CD14-positive monocyte (primary cell): Measurements from ENCODE around the gene PHOSPHO2. TPM values are rescaled to one million over a fixed set of nuclear protein-coding genes. Genes with fewer than 3 reads are reported as not detected.

ENCODE experiments used
- DNase-seq, 3 donors: peaks; one replicate each; pipeline ENCODE4 v3.0.0-alpha.2; 2011 to 2022
- H2AFZ ChIP-seq: 2 replicates; pipeline ENCODE4 v1.6.0; 2012; ENCODE audit warnings: mild to moderate bottlenecking, low read depth, low read length, inconsistent platforms; ENCODE audit not compliant: insufficient read depth, poor library complexity, severe bottlenecking
- H3K27ac ChIP-seq, 2 donors: 1 replicate in 1 of 2; 2 replicates in 1 of 2; pipeline ENCODE4 v1.5.1; 2012 to 2013; ENCODE audit warnings: low read length in 2 of 2, control low read depth in 1 of 2, inconsistent platforms in 1 of 2, low read depth in 1 of 2, mild to moderate bottlenecking in 1 of 2
- H3K27me3 ChIP-seq, 2 donors: one replicate each; pipeline versions ENCODE4 v1.6.0 to v1.6.1; 2011 to 2013; ENCODE audit warnings: low read length in 2 of 2; ENCODE audit not compliant: control insufficient read depth in 2 of 2, insufficient read depth in 2 of 2
- H3K36me3 ChIP-seq, 2 donors: replicated peaks in 1 of 2; 1 replicate in 1 of 2; 2 replicates in 1 of 2; pipeline versions ENCODE4 v1.5.1 to v1.6.1; 2012 to 2013; ENCODE audit warnings: low read length in 2 of 2, control low read depth in 1 of 2, inconsistent platforms in 1 of 2, mild to moderate bottlenecking in 1 of 2; ENCODE audit not compliant: insufficient read depth in 2 of 2, control insufficient read depth in 1 of 2
- H3K4me1 ChIP-seq, 2 donors: 1 replicate in 1 of 2; 2 replicates in 1 of 2; pipeline versions ENCODE4 v1.5.1 to v1.6.1; 2012 to 2013; ENCODE audit warnings: low read length in 2 of 2, control low read depth in 1 of 2, inconsistent platforms in 1 of 2, mild to moderate bottlenecking in 1 of 2, moderate library complexity in 1 of 2; ENCODE audit not compliant: insufficient read depth in 2 of 2, control insufficient read depth in 1 of 2
- H3K4me2 ChIP-seq: replicated peaks from 2 replicates; pipeline ENCODE3; 2012; ENCODE audit warnings: low read length, moderate library complexity, mild to moderate bottlenecking; ENCODE audit not compliant: poor library complexity, severe bottlenecking; ENCODE audit errors: extremely low read depth
- H3K4me3 ChIP-seq, 3 experiments: fragments of 200-600 bp in 1 of 3; sonication (generic) in 1 of 3; replicated peaks in 1 of 3; 1 replicate in 2 of 3; 2 replicates in 1 of 3; pipeline ENCODE4 v1.5.1; 2011 to 2013; ENCODE audit warnings: low read length in 3 of 3, mild to moderate bottlenecking in 3 of 3, control low read depth in 2 of 3, low read depth in 2 of 3, inconsistent platforms in 1 of 3, moderate library complexity in 1 of 3
- H3K79me2 ChIP-seq: 2 replicates; pipeline ENCODE4 v1.6.0; 2012; ENCODE audit warnings: mild to moderate bottlenecking, control low read depth, inconsistent platforms, low read length, moderate library complexity; ENCODE audit not compliant: insufficient read depth
- H3K9ac ChIP-seq: 2 replicates; pipeline ENCODE4 v1.6.0; 2017; ENCODE audit warnings: low read length, mild to moderate bottlenecking; ENCODE audit not compliant: insufficient read depth, poor library complexity, severe bottlenecking
- H3K9me3 ChIP-seq, 2 donors: replicated peaks in 1 of 2; 1 replicate in 1 of 2; 2 replicates in 1 of 2; pipeline versions ENCODE4 v1.5.1 to v1.6.1; 2012 to 2013; ENCODE audit warnings: low read length in 2 of 2, control low read depth in 1 of 2; ENCODE audit not compliant: control insufficient read depth in 1 of 2, insufficient read depth in 1 of 2
- H4K20me1 ChIP-seq: 2 replicates; pipeline ENCODE4 v1.6.0; 2012; ENCODE audit warnings: mild to moderate bottlenecking, low read length, control low read depth, moderate library complexity; ENCODE audit not compliant: insufficient read depth
- H3K27ac Mint-ChIP-seq, 7 donors: one replicate each; pipeline ENCODE4 v1.8.0; 2020; ENCODE audit warnings: mild to moderate bottlenecking in 7 of 7, mixed read lengths in 7 of 7, moderate library complexity in 6 of 7, inconsistent platforms in 2 of 7
- H3K27me3 Mint-ChIP-seq, 3 donors: one replicate each; pipeline ENCODE4 v1.8.0; 2021 to 2022; ENCODE audit warnings: low read depth in 3 of 3, mild to moderate bottlenecking in 3 of 3, mixed read lengths in 3 of 3, moderate library complexity in 3 of 3, inconsistent platforms in 1 of 3
- H3K36me3 Mint-ChIP-seq, 2 donors: one replicate each; pipeline ENCODE4 v1.8.0; 2020; ENCODE audit warnings: mixed read lengths in 2 of 2, inconsistent platforms in 1 of 2, mild to moderate bottlenecking in 1 of 2
- H3K4me1 Mint-ChIP-seq: one replicate; pipeline ENCODE4 v1.8.0; 2020; ENCODE audit warnings: mild to moderate bottlenecking, mixed read lengths
- H3K4me3 Mint-ChIP-seq, 2 donors: one replicate each; pipeline ENCODE4 v1.8.0; 2020; ENCODE audit warnings: mild to moderate bottlenecking in 2 of 2, mixed read lengths in 2 of 2, moderate library complexity in 1 of 2
- H3K9me3 Mint-ChIP-seq, 7 donors: one replicate each; pipeline ENCODE4 v1.8.0; 2020 to 2022; ENCODE audit warnings: mixed read lengths in 7 of 7, mild to moderate bottlenecking in 6 of 7, moderate library complexity in 6 of 7, inconsistent platforms in 2 of 7
- WGBS: methylation state at CpG from one replicate; pipeline ENCODE4 v1.1.5; 2013; ENCODE audit warnings: missing lambda C conversion rate; ENCODE audit not compliant: insufficient coverage; 5-methylcytosine and 5-hydroxymethylcytosine counted together
- intact Hi-C, 2 donors: fragments of 100-400 bp; cut with micrococcal nuclease; formaldehyde crosslinking; loops; one replicate each; pipeline versions ENCODE4 v1.15.0 to v1.15.1; 2023
- polyA plus RNA-seq, 3 donors: library from polyadenylated mRNA; depleted of rRNA in 1 of 3; unstranded in 2 of 3; stranded (reverse) in 1 of 3; fragments of 300-500 nt in 2 of 3; fragments of >200 nt in 1 of 3; fragmentation: Illumina TruSeq in 2 of 3; gene quantifications; 1 replicate in 2 of 3; 2 replicates in 1 of 3; pipeline ENCODE4 v1.2.3, GENCODE V29; 2012 to 2021
- TF ChIP-seq, protein P1 (sequence below): fragments of 200-600 bp; IDR thresholded peaks from one replicate; pipeline ENCODE4 v1.8.0; 2022; ENCODE audit warnings: antibody characterized with exemption, mild to moderate bottlenecking

The PHOSPHO2 gene
- polyA plus RNA-seq, 3 donors: 0.53 to 1.2 (median 0.74) TPM

DNA sequence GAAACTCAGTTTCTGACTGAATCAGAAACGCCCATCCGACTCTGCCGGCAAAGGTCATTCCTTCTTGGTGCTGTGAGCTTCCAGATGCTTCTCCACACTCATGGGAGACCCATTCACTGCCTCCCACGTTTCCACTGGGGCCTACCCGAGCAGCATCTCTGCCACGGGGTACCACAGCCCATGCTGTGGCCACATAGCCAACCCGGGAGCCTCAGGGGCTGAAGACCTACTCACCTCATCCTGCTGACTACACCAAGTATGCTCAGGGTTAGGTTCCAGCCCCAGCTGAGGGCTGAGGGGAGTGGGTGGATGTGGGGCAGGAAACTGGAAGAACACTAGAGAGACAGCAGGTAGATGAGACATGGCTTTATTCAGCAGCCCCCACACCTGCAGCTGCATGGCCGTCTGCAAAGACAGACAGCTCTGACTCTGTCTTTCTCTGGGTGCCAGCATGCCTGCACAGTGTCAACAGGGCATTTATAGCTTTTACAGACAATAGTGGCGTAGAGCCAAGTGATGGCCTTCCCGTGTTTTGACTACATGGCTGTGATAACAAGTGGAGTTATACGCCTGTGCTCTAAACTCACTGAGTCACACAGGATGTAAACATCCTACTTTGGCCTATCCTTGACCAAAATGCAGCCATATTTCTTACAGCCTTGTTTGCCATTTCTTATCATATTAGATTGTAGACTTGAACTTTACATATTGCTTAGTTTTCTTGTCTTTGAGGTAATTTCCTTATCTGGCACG is 22.8 kb downstream of the PHOSPHO2 start:
- H3K27me3 Mint-ChIP-seq: peaks cover 0 to 2% (median 0%) of the 10 kb centered on the region in 3 donors
- TF ChIP-seq, protein P1, sequence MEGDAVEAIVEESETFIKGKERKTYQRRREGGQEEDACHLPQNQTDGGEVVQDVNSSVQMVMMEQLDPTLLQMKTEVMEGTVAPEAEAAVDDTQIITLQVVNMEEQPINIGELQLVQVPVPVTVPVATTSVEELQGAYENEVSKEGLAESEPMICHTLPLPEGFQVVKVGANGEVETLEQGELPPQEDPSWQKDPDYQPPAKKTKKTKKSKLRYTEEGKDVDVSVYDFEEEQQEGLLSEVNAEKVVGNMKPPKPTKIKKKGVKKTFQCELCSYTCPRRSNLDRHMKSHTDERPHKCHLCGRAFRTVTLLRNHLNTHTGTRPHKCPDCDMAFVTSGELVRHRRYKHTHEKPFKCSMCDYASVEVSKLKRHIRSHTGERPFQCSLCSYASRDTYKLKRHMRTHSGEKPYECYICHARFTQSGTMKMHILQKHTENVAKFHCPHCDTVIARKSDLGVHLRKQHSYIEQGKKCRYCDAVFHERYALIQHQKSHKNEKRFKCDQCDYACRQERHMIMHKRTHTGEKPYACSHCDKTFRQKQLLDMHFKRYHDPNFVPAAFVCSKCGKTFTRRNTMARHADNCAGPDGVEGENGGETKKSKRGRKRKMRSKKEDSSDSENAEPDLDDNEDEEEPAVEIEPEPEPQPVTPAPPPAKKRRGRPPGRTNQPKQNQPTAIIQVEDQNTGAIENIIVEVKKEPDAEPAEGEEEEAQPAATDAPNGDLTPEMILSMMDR: no peak
- H3K27ac ChIP-seq: no peak overlapping the region
- intact Hi-C loops: no loop called here
- no peaks in the 10 kb centered on the region for H3K4me1 ChIP-seq
- no peaks in the 10 kb centered on the region for H3K9me3 ChIP-seq
- H3K4me3 Mint-ChIP-seq: no peak overlapping the region
- H3K27me3 ChIP-seq: no peaks in the 10 kb centered on the region
- peaks cover 3% of the 10 kb centered on the region for H3K4me1 Mint-ChIP-seq
- no peak overlapping the region for H3K9ac ChIP-seq
- WGBS: 98% methylated on average over 5 of the region's 12 CpGs
- no peaks in the 10 kb centered on the region for H3K36me3 ChIP-seq
- DNase-seq: no peak
- no peaks in the 10 kb centered on the region for H4K20me1 ChIP-seq
- H2AFZ ChIP-seq: no peak overlapping the region
- no peak overlapping the region for H3K4me3 ChIP-seq
- H3K27ac Mint-ChIP-seq: no peak overlapping the region
- H3K9me3 Mint-ChIP-seq: peaks cover 0 to 2% (median 0%) of the 10 kb centered on the region in 7 donors
- no peaks in the 10 kb centered on the region for H3K36me3 Mint-ChIP-seq
- no peak overlapping the region for H3K4me2 ChIP-seq
- H3K79me2 ChIP-seq: no peaks in the 10 kb centered on the region

DNA sequence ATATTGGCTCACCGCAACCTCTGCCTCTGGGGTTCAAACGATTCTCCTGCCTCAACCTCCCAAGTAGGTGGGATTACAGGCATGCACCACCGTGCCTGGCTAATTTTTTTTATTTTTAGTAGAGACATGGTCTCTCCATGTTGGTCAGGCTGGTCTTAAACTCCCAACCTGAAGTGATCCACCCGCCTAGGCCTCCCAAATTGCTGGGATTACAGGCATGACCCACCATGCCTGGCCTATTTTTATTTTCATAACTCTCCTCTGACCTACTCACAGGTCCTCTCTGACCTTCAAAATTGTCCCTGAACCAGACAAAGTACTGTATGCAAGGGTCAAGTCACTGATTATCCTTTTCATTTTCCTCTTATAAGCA is 23.4 kb downstream of the PHOSPHO2 start:
- no peak overlapping the region for H3K27ac Mint-ChIP-seq
- Histone ChIP-seq H3K27ac (no peak overlapping the region), H4K20me1 (no peaks in the 10 kb centered on the region), H3K4me2 (no peak overlapping the region), H3K4me1 (no peaks in the 10 kb centered on the region), H3K4me3 (no peak overlapping the region), H2AFZ (no peak overlapping the region), H3K79me2 (no peaks in the 10 kb centered on the region), H3K9ac (no peak overlapping the region), H3K36me3 (no peaks in the 10 kb centered on the region), H3K27me3 (no peaks in the 10 kb centered on the region), H3K9me3 (no peaks in the 10 kb centered on the region)
- H3K36me3 Mint-ChIP-seq: no peaks in the 10 kb centered on the region
- H3K9me3 Mint-ChIP-seq: peaks cover 0 to 2% (median 0%) of the 10 kb centered on the region in 7 donors
- H3K4me3 Mint-ChIP-seq: no peak overlapping the region
- WGBS: 100% methylated on average over 1 of the region's 4 CpGs
- peaks cover 0 to 2% (median 0%) of the 10 kb centered on the region in 3 donors for H3K27me3 Mint-ChIP-seq
- intact Hi-C loops: no loop called here
- DNase-seq: no peak
- TF ChIP-seq, protein P1: no peak
- peaks cover 3% of the 10 kb centered on the region for H3K4me1 Mint-ChIP-seq
